GM23338 (cell line): ENCODE results near the gene SOAT2.
"Not testable (repeated sequence)": the region's sequence is repeated elsewhere in the genome, so short reads cannot be mapped to it uniquely, and the experiment has no call there.

Source experiments
- CREB1 ChIP-seq: fragments of 250-450 bp; sonication (Bioruptor Pico); IDR thresholded peaks from 2 replicates; pipeline ENCODE4 v1.5.0; 2020; ENCODE audit warnings: low read depth, mild to moderate bottlenecking, moderate library complexity
- EZH2phosphoT487 ChIP-seq: fragments of 200-600 bp; sonication (generic); IDR thresholded peaks from one replicate; pipeline ENCODE4 v1.8.1; 2018; ENCODE audit warnings: antibody characterized with exemption; ENCODE audit not compliant: unreplicated experiment
- POLR2AphosphoS5 ChIP-seq: IDR thresholded peaks from 2 replicates; pipeline ENCODE4 v1.6.1; 2016; ENCODE audit warnings: antibody characterized with exemption, low read depth
- TF ChIP-seq, protein P1 (sequence below), 2 experiments: fragments of 200-600 bp in 1 of 2; sonication (generic) in 1 of 2; conservative IDR thresholded peaks; 2 replicates each; pipeline versions ENCODE4 v1.5.1 to v1.6.1; 2016 to 2017; ENCODE audit warnings: antibody characterized with exemption in 2 of 2, low read depth in 2 of 2, mild to moderate bottlenecking in 2 of 2, moderate library complexity in 1 of 2
- TF ChIP-seq, protein P2 (sequence below): IDR thresholded peaks from one replicate; pipeline ENCODE4 v1.6.1; 2018; ENCODE audit warnings: antibody characterized with exemption; ENCODE audit not compliant: unreplicated experiment

DNA sequence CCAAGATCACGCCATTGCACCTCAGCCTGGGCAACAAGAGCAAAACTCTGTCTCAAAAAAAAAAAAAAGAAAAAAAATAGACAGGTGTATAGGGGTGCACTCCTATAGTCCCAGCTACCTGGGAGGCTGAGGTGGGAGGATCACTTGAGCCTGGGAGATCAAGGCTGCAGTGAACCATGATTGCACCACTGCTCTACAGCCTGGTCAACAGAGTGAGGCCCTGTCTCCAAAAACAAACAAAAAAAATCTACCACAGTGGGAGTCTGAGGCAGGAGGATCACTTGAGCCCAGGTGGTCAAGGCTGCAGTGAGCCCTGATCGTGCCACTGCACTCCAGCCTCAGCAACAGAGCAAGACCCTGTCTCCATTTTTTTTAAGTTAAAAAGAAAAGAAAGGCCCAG is 59.7 kb downstream of the SOAT2 start:
- TF ChIP-seq, protein P1, sequence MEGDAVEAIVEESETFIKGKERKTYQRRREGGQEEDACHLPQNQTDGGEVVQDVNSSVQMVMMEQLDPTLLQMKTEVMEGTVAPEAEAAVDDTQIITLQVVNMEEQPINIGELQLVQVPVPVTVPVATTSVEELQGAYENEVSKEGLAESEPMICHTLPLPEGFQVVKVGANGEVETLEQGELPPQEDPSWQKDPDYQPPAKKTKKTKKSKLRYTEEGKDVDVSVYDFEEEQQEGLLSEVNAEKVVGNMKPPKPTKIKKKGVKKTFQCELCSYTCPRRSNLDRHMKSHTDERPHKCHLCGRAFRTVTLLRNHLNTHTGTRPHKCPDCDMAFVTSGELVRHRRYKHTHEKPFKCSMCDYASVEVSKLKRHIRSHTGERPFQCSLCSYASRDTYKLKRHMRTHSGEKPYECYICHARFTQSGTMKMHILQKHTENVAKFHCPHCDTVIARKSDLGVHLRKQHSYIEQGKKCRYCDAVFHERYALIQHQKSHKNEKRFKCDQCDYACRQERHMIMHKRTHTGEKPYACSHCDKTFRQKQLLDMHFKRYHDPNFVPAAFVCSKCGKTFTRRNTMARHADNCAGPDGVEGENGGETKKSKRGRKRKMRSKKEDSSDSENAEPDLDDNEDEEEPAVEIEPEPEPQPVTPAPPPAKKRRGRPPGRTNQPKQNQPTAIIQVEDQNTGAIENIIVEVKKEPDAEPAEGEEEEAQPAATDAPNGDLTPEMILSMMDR (conservative IDR thresholded peaks at IDR 0.05; ENCODE audit: low read depth in 2 of 2), result not testable (repeated sequence)
- TF ChIP-seq EZH2phosphoT487; POLR2AphosphoS5; CREB1 (CRISPR knock-in tag): not testable (repeated sequence)
- TF ChIP-seq, protein P2, sequence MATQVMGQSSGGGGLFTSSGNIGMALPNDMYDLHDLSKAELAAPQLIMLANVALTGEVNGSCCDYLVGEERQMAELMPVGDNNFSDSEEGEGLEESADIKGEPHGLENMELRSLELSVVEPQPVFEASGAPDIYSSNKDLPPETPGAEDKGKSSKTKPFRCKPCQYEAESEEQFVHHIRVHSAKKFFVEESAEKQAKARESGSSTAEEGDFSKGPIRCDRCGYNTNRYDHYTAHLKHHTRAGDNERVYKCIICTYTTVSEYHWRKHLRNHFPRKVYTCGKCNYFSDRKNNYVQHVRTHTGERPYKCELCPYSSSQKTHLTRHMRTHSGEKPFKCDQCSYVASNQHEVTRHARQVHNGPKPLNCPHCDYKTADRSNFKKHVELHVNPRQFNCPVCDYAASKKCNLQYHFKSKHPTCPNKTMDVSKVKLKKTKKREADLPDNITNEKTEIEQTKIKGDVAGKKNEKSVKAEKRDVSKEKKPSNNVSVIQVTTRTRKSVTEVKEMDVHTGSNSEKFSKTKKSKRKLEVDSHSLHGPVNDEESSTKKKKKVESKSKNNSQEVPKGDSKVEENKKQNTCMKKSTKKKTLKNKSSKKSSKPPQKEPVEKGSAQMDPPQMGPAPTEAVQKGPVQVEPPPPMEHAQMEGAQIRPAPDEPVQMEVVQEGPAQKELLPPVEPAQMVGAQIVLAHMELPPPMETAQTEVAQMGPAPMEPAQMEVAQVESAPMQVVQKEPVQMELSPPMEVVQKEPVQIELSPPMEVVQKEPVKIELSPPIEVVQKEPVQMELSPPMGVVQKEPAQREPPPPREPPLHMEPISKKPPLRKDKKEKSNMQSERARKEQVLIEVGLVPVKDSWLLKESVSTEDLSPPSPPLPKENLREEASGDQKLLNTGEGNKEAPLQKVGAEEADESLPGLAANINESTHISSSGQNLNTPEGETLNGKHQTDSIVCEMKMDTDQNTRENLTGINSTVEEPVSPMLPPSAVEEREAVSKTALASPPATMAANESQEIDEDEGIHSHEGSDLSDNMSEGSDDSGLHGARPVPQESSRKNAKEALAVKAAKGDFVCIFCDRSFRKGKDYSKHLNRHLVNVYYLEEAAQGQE, result not testable (repeated sequence)
